OCI-LY1 (cell line): ENCODE results near the gene PRKCE.

Source experiments
- CTCF ChIP-seq: fragments of 200-600 bp; sonication (generic), shearing (Covaris generic); IDR thresholded peaks from 2 replicates; pipeline ENCODE4 v1.5.1; 2017; ENCODE audit warnings: mild to moderate bottlenecking, antibody characterized with exemption, low read length, moderate library complexity, mixed read lengths
- EZH2 ChIP-seq: fragments of 200-600 bp; sonication (generic), shearing (Covaris generic); IDR thresholded peaks from 2 replicates; pipeline ENCODE4 v1.8.0; 2017; ENCODE audit warnings: borderline replicate concordance, mixed run types, mild to moderate bottlenecking, antibody characterized with exemption, low read length, moderate library complexity, mixed read lengths

GRCh38 chr2:45713591-45713990, 62.1 kb downstream of the PRKCE start:
- TF ChIP-seq EZH2 = no peak
- TF ChIP-seq CTCF = no peak
